ENCODE data around the gene CKMT1A.
"Not testable (repeated sequence)": the region's sequence is repeated elsewhere in the genome, so short reads cannot be mapped to it uniquely, and the experiment has no call there.

CKMT1A gene

DNA sequence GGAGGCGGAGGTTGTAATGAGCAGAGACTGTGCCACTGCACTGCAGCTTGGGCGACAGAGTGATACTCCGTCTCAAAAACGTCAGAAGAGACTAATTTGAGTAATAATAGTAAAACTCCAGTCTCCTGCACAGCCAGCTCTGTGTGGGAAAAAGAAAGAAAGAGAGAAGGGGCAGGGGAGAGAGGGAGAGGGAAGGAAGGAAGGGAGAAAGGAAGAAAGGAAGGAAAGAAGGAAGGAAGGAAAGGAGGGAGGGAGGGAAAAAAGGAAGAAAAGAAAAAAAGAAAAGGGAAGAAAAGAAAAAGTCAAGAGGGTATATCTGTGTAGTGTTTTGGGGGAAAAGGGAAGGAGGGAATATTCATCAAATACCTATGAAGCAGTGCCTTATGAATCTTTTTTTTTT, 29.5 kb downstream of the CKMT1A start:
- H3K27ac ChIP-seq, result no peak overlapping the region
- no peak for TF ChIP-seq ZFX (IDR thresholded peaks at IDR 0.05)
- TF ChIP-seq, protein P1, sequence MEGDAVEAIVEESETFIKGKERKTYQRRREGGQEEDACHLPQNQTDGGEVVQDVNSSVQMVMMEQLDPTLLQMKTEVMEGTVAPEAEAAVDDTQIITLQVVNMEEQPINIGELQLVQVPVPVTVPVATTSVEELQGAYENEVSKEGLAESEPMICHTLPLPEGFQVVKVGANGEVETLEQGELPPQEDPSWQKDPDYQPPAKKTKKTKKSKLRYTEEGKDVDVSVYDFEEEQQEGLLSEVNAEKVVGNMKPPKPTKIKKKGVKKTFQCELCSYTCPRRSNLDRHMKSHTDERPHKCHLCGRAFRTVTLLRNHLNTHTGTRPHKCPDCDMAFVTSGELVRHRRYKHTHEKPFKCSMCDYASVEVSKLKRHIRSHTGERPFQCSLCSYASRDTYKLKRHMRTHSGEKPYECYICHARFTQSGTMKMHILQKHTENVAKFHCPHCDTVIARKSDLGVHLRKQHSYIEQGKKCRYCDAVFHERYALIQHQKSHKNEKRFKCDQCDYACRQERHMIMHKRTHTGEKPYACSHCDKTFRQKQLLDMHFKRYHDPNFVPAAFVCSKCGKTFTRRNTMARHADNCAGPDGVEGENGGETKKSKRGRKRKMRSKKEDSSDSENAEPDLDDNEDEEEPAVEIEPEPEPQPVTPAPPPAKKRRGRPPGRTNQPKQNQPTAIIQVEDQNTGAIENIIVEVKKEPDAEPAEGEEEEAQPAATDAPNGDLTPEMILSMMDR (conservative IDR thresholded peaks at IDR 0.05), result no peak

- not testable (repeated sequence) for H3K27ac ChIP-seq
These were observed 32.6 kb downstream of the CKMT1A start for GRCh38 chr15:43726306-43726705.

DNA sequence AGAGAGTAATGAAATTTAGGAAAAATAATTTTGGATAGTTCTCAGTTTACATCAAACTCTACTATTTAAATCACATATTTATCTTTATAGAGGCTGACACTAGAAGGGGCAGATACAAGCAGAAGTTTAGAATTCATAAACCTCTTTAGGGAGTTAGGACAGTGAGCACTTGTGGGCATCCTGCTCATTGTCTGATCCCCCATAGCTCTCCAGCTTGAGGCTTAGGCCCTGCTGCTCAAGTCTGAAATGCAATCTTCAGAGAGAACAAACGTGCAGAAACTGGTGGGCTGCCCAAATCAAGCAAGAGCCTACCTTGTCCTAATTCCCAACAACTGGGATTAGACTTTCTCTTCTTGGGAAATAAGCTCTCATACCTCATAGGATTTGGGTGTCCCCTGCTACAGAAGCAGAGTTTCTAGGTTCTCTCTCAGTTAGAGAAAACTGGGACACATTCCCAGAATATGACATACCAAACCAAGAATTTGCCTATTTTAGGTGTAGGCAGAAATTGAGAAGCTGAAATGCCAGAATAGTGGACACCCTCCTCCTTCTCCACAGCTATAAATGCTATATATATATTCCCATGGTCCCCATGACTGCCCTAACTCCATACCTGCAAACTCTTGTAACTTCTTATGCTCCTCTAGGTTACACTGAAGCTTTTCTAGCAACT, 34.5 kb downstream of the CKMT1A start:
- H3K27ac ChIP-seq, result not testable (repeated sequence)

- TF ChIP-seq, protein P1 (conservative IDR thresholded peaks at IDR 0.05), result no peak
- no peak for TF ChIP-seq ZFX (IDR thresholded peaks at IDR 0.05)
- no peak overlapping the region for H3K27ac ChIP-seq
These were observed 41.8 kb downstream of the CKMT1A start for GRCh38 chr15:43735416-43735815.

DNA sequence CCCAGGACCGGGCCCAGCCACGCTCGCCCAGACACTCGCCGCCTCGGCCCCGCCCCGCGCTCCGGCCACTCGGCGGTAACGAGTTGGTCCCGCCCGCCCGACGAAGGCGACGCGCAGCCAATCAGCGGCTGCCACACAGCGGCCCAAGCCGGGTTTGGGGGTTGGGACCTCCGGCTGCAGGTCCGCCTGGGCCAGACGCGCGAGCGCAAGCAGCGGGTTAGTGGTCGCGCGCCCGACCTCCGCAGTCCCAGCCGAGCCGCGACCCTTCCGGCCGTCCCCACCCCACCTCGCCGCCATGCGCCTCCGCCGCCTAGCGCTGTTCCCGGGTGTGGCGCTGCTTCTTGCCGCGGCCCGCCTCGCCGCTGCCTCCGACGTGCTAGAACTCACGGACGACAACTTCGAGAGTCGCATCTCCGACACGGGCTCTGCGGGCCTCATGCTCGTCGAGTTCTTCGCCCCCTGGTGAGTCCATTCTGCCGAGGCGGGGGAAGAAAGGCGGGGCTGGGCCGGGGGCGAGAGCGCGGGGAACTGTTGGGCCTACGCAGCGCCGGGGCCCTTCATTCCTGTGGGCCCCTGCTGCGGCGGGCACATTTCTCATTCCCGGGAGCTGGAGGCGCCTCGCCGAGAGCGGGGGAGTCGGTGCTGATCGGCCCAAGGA, 52.7 kb downstream of the CKMT1A start, which contains the start of gene PDIA3:
Gene PDIA3, plus strand, starts transcription at position 194 of the 658 bp plus-strand sequence. Its CDS starts 102 bp downstream, at position 296.
- peak within 1 kb of the TSS; percentile 96 for H3K27ac ChIP-seq
- TF ChIP-seq ZFX (IDR thresholded peaks at IDR 0.05), result peak; percentile 79

- peak; percentile 16; the same call in 1 of the 2 replicates for TF ChIP-seq ZFX (IDR thresholded peaks at IDR 0.05)
- H3K27ac ChIP-seq, result peak overlapping the region; percentile 96
These were observed 53.2 kb downstream of the CKMT1A start for GRCh38 chr15:43746903-43747309.

DNA sequence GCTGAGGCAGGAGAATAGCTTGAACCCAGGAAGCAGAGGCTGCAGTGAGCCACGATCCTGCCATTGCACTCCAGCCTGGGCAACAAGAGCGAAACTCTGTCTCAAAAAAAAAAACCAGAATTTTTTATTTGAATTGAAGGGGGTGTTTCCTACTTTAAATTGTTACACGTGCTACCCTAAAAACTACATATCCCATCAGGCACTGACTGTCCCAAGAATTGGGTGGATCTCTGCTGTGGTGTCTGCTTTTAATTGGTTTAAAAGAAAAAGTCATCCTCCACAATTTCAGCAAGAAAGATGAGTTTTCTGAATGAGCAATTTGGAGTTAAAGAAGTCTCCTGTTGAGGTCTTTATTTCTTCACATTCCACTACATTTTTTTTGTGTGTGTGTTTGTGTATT, 54.7 kb downstream of the CKMT1A start:
- no peak for TF ChIP-seq ZFX (IDR thresholded peaks at IDR 0.05)
- TF ChIP-seq, protein P1 (conservative IDR thresholded peaks at IDR 0.05), result no peak
- H3K27ac ChIP-seq, result no peak overlapping the region

Data from C4-2B (cell line).